Measurements from ENCODE around the gene ARHGAP18. TPM values are rescaled to one million over a fixed set of nuclear protein-coding genes. Genes with fewer than 3 reads are reported as not detected.

The ARHGAP18 gene
- total RNA-seq, 1 experiment from 2014 or later = 2.4 TPM

DNA sequence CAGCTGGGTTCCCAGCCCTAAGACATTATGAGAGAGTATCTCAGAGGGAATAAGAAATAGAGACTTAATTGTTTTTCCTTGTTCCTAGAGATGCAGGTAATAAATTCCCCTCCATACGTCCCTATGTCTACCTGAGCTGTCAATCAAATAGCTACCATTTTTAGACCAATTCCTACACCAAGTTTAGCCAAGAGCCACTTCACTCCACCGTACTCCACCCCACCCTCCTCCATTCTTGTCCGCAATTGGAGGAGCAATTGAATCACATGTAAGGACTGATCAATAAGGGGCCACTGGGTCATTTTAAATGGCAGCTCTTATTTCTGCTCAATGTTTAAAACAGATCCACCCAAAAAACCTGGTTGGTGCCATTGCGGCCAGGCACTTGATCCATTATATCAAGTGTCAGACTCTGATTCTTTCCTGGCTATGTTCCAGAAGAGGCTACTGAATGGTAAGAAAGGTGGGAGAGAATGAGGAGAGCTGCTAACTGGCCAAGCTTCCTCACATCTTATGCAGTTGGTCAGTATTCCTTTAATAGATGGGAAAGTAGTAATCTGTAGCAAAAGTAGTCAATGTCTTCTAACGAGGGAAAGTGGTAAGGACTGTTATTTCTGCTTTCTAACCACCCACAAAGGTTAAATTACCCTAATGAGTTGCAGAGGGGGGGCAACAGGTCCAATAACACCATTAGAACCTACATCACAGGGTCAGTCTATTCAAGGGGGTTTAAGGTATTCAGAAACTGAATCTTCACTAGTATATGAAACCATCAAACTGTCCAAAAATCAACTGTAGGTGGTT, 34.1 kb downstream of the ARHGAP18 start:
- Histone ChIP-seq H3K14ac (ENCODE audit: insufficient read depth, low read length) (no peak overlapping the region), H3K18ac (ENCODE audit: insufficient read length, low read depth, low read length) (no peak overlapping the region), H4K20me1 (ENCODE audit: control insufficient read depth, insufficient read depth, insufficient read length) (no peaks in the 10 kb centered on the region), H3K79me2 (ENCODE audit: insufficient read depth, low read length) (no peaks in the 10 kb centered on the region), H2BK12ac (ENCODE audit: insufficient read length, low read depth, low read length) (no peak overlapping the region), H3K27me3 (ENCODE audit: insufficient read depth, low read length) (no peaks in the 10 kb centered on the region), H3K9me3 (ENCODE audit: control insufficient read depth, low read depth, low read length) (no peaks in the 10 kb centered on the region), H2BK15ac (ENCODE audit: low read depth, low read length) (no peak overlapping the region), H2BK20ac (ENCODE audit: low read depth, low read length, poor library complexity, severe bottlenecking) (no peak overlapping the region), H3K4me1 (ENCODE audit: insufficient read depth, low read length) (no peaks in the 10 kb centered on the region), H4K8ac (replicated peaks; ENCODE audit: insufficient read length, low read depth, low read length) (no peak overlapping the region), H3K4ac (ENCODE audit: low read depth, low read length) (no peak overlapping the region), H3K79me1 (ENCODE audit: insufficient read depth, low read depth, low read length, poor library complexity, severe bottlenecking) (no peaks in the 10 kb centered on the region), H3K27ac (ENCODE audit: insufficient read length, low read depth, low read length) (no peak overlapping the region), H3T11ph (ENCODE audit: low read length) (no peak overlapping the region), H3K4me2 (ENCODE audit: insufficient read depth, insufficient read length, low read length) (no peak overlapping the region), H2AK5ac (ENCODE audit: insufficient read length, low read length) (no peak overlapping the region), H3K56ac (ENCODE audit: insufficient read length, low read depth, low read length) (no peak overlapping the region), H3K23me2 (ENCODE audit: insufficient read length, low read depth, low read length, poor library complexity, severe bottlenecking) (no peaks in the 10 kb centered on the region), H4K91ac (ENCODE audit: insufficient read length, low read depth, low read length) (no peak overlapping the region), H2AFZ (ENCODE audit: low read length) (no peak overlapping the region), H3K9ac (ENCODE audit: extremely low read depth, insufficient read length, low read length) (no peak overlapping the region), H3K23ac (ENCODE audit: insufficient read length, low read depth, low read length) (no peak overlapping the region), H2BK120ac (ENCODE audit: low read depth, low read length, poor library complexity, severe bottlenecking) (no peak overlapping the region), H4K5ac (ENCODE audit: insufficient read length, low read depth, low read length) (no peak overlapping the region), H2BK5ac (ENCODE audit: insufficient read length, low read length) (no peak overlapping the region)
- TF ChIP-seq, protein P1, sequence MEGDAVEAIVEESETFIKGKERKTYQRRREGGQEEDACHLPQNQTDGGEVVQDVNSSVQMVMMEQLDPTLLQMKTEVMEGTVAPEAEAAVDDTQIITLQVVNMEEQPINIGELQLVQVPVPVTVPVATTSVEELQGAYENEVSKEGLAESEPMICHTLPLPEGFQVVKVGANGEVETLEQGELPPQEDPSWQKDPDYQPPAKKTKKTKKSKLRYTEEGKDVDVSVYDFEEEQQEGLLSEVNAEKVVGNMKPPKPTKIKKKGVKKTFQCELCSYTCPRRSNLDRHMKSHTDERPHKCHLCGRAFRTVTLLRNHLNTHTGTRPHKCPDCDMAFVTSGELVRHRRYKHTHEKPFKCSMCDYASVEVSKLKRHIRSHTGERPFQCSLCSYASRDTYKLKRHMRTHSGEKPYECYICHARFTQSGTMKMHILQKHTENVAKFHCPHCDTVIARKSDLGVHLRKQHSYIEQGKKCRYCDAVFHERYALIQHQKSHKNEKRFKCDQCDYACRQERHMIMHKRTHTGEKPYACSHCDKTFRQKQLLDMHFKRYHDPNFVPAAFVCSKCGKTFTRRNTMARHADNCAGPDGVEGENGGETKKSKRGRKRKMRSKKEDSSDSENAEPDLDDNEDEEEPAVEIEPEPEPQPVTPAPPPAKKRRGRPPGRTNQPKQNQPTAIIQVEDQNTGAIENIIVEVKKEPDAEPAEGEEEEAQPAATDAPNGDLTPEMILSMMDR (conservative IDR thresholded peaks at IDR 0.05) = no peak
- H3K36me3 Mint-ChIP-seq (ENCODE audit: insufficient read depth in 1 of 3, low read depth in 3 of 3) = no peaks in the 10 kb centered on the region
- H3K9me3 Mint-ChIP-seq = no peaks in the 10 kb centered on the region
- WGBS (ENCODE audit: extremely low coverage, insufficient read length, low lambda C conversion rate) = no CpG with 5 or more reads among the region's 5 CpGs
- H3K27ac Mint-ChIP-seq = no peak overlapping the region; a peak in 1 of 7 replicates
- DNase-seq = no peak
- H3K4me1 Mint-ChIP-seq = peaks cover 9 to 11% of the 10 kb centered on the region in 2 experiments
- no peaks in the 10 kb centered on the region for H3K27me3 Mint-ChIP-seq (ENCODE audit: low read depth)
- H3K4me3 Mint-ChIP-seq = no peak overlapping the region
